ENCODE measurements around the gene PAN2.
"Not testable (repeated sequence)": the region's sequence is repeated elsewhere in the genome, so short reads cannot be mapped to it uniquely, and the experiment has no call there.

Gene PAN2

GRCh38 chr12:56307221-56307965, 26.4 kb downstream of the PAN2 start:
- DNase-seq, result no peak

GRCh38 chr12:56304872-56305590, 28.8 kb downstream of the PAN2 start:
- no peak for DNase-seq

- DNase-seq, result no peak
Measured at GRCh38 chr12:56304276-56304675, 29.5 kb downstream of the PAN2 start.

GRCh38 chr12:56300644-56301464, 32.9 kb downstream of the PAN2 start:
- DNase-seq, result no peak

GRCh38 chr12:56299853-56300643, 33.8 kb downstream of the PAN2 start, which contains the start of gene CS:
Gene CS, minus strand, starts transcription at chr12:56300330. Its CDS starts 129 bp downstream, at chr12:56300201.
- peak; percentile 92 for DNase-seq

- DNase-seq, result no peak
Measured at GRCh38 chr12:56299308-56299852, 34.4 kb downstream of the PAN2 start.

- no peak for DNase-seq
Measured at GRCh38 chr12:56298828-56299227, 35.0 kb downstream of the PAN2 start.

GRCh38 chr12:56297400-56297799, 36.4 kb downstream of the PAN2 start:
- DNase-seq, result no peak

- DNase-seq, result no peak
Measured at GRCh38 chr12:56296295-56296694, 37.5 kb downstream of the PAN2 start.

- DNase-seq, result no peak
Measured at GRCh38 chr12:56293795-56294194, 40.0 kb downstream of the PAN2 start.

GRCh38 chr12:56288705-56289387, 45.0 kb downstream of the PAN2 start:
- DNase-seq, result no peak

- DNase-seq, result no peak
Measured at GRCh38 chr12:56286044-56286830, 47.6 kb downstream of the PAN2 start.

- not testable (repeated sequence) for DNase-seq
Measured at GRCh38 chr12:56284263-56284662, 49.5 kb downstream of the PAN2 start.

- no peak for DNase-seq
Measured at GRCh38 chr12:56282579-56282978, 51.2 kb downstream of the PAN2 start.

GRCh38 chr12:56282030-56282429, 51.8 kb downstream of the PAN2 start:
- no peak for DNase-seq

- no peak for DNase-seq
Measured at GRCh38 chr12:56280849-56281248, 53.0 kb downstream of the PAN2 start.

GRCh38 chr12:56278905-56279304, 54.9 kb downstream of the PAN2 start:
- no peak for DNase-seq

GRCh38 chr12:56274299-56274698, 59.5 kb downstream of the PAN2 start:
- no peak for DNase-seq

GRCh38 chr12:56272468-56272867, 61.3 kb downstream of the PAN2 start:
- DNase-seq, result not testable (repeated sequence)

GRCh38 chr12:56271031-56271430, 62.8 kb downstream of the PAN2 start:
- DNase-seq, result no peak
